Measurements from ENCODE around the gene ASAP3.

ASAP3 gene

GRCh38 chr1:23483321-23484252 lies at the start of gene ASAP3:
Gene ASAP3 (minus strand): TSS chr1:23484179. CDS start chr1:23484133, 46 bp downstream.
- DNase-seq (peak in 1 of 2 donors; percentile 39), ATAC-seq (peak; percentile 72)

GRCh38 chr1:23533246-23534023 lies 49.5 kb upstream of the ASAP3 start:
- Mint-ChIP-seq H3K4me1 (peaks cover 46% of the 10 kb centered on the region), H3K27me3 (no peaks in the 10 kb centered on the region), H3K4me3 (no peak overlapping the region), H3K27ac (no peak overlapping the region), H3K9me3 (no peaks in the 10 kb centered on the region)
- no peak for DNase-seq
- peak; percentile 34 for ATAC-seq

More at GRCh38 chr1:23483321-23484252, at the start of gene ASAP3:
- peaks cover 26% of the 10 kb centered on the region for H3K27me3 Mint-ChIP-seq
- H3K4me3 Mint-ChIP-seq = peak within 1 kb of the TSS; percentile 87 to 91
- H3K4me1 Mint-ChIP-seq = peaks cover 16% of the 10 kb centered on the region
- peak within 1 kb of the TSS in 1 of 2 donors; percentile 29 for H3K27ac Mint-ChIP-seq
- H3K9me3 Mint-ChIP-seq = no peaks in the 10 kb centered on the region

GRCh38 chr1:23531562-23532094 lies 47.6 kb upstream of the ASAP3 start:
- ATAC-seq (no peak), DNase-seq (no peak)
- peak overlapping the region; percentile 93 to 98 for H3K4me3 Mint-ChIP-seq
- no peaks in the 10 kb centered on the region for H3K27me3 Mint-ChIP-seq
- H3K27ac Mint-ChIP-seq = peak overlapping the region in 1 of 2 donors; percentile 99
- H3K9me3 Mint-ChIP-seq = no peaks in the 10 kb centered on the region
- peaks cover 64% of the 10 kb centered on the region for H3K4me1 Mint-ChIP-seq

- DNase-seq = peak; percentile 73 to 85
These were observed 47.0 kb upstream of the ASAP3 start, which contains the start of gene E2F2 for GRCh38 chr1:23530747-23531561. Gene E2F2 (minus strand): TSS chr1:23531233. CDS start chr1:23530793, 440 bp downstream.

GRCh38 chr1:23530087-23530746 lies 46.2 kb upstream of the ASAP3 start:
- ATAC-seq = peak; percentile 43

More at GRCh38 chr1:23530747-23531561, 47.0 kb upstream of the ASAP3 start, which contains the start of gene E2F2:
- no peaks in the 10 kb centered on the region for H3K27me3 Mint-ChIP-seq
- peak within 1 kb of the TSS; percentile 99 to 100 for H3K27ac Mint-ChIP-seq
- peak within 1 kb of the TSS; percentile 93 to 98 for H3K4me3 Mint-ChIP-seq
- ATAC-seq = peak; percentile 83
- H3K4me1 Mint-ChIP-seq = peaks cover 70% of the 10 kb centered on the region
- H3K9me3 Mint-ChIP-seq = no peaks in the 10 kb centered on the region

GRCh38 chr1:23529146-23530086 lies 45.4 kb upstream of the ASAP3 start:
- Mint-ChIP-seq H3K27me3 (no peaks in the 10 kb centered on the region), H3K27ac (peak overlapping the region; percentile 62 to 83), H3K4me3 (peak overlapping the region; percentile 89 to 93), H3K4me1 (peaks cover 86% of the 10 kb centered on the region), H3K9me3 (no peaks in the 10 kb centered on the region)
- no peak for ATAC-seq
- peak in 1 of 2 donors; percentile 32 for DNase-seq

More at GRCh38 chr1:23530087-23530746, 46.2 kb upstream of the ASAP3 start:
- no peaks in the 10 kb centered on the region for H3K27me3 Mint-ChIP-seq
- no peaks in the 10 kb centered on the region for H3K9me3 Mint-ChIP-seq
- peak overlapping the region; percentile 62 to 83 for H3K27ac Mint-ChIP-seq
- peak overlapping the region; percentile 89 to 93 for H3K4me3 Mint-ChIP-seq
- H3K4me1 Mint-ChIP-seq = peaks cover 78% of the 10 kb centered on the region
- peak; percentile 42 to 48 for DNase-seq

- Mint-ChIP-seq H3K27me3 (no peaks in the 10 kb centered on the region), H3K4me1 (peaks cover 88% of the 10 kb centered on the region), H3K4me3 (peak overlapping the region; percentile 89 to 93), H3K27ac (peak overlapping the region in 1 of 2 donors; percentile 36), H3K9me3 (no peaks in the 10 kb centered on the region)
- ATAC-seq = peak; percentile 75
- DNase-seq = peak; percentile 67 to 80
These were observed 44.4 kb upstream of the ASAP3 start for GRCh38 chr1:23528250-23528978.

- Mint-ChIP-seq H3K27ac (no peak overlapping the region), H3K9me3 (no peaks in the 10 kb centered on the region), H3K4me1 (peaks cover 84% of the 10 kb centered on the region), H3K4me3 (peak overlapping the region; percentile 89 to 93), H3K27me3 (no peaks in the 10 kb centered on the region)
- DNase-seq (no peak), ATAC-seq (no peak)
These were observed 43.9 kb upstream of the ASAP3 start for GRCh38 chr1:23527900-23528249.

- DNase-seq (no peak), ATAC-seq (no peak)
- Mint-ChIP-seq H3K4me3 (peak overlapping the region in 1 of 2 donors; percentile 31), H3K27ac (no peak overlapping the region), H3K27me3 (no peaks in the 10 kb centered on the region), H3K4me1 (peaks cover 87% of the 10 kb centered on the region), H3K9me3 (no peaks in the 10 kb centered on the region)
These were observed 43.4 kb upstream of the ASAP3 start for GRCh38 chr1:23527366-23527765.

GRCh38 chr1:23526329-23527041 lies 42.5 kb upstream of the ASAP3 start:
- Mint-ChIP-seq H3K27ac (peak overlapping the region in 1 of 2 donors; percentile 81), H3K4me1 (peaks cover 82% of the 10 kb centered on the region), H3K4me3 (peak overlapping the region; percentile 72 to 73), H3K27me3 (no peaks in the 10 kb centered on the region), H3K9me3 (no peaks in the 10 kb centered on the region)
- ATAC-seq = no peak
- no peak for DNase-seq

GRCh38 chr1:23525558-23526250 lies 41.7 kb upstream of the ASAP3 start:
- Mint-ChIP-seq H3K4me3 (peak overlapping the region; percentile 72 to 73), H3K9me3 (no peaks in the 10 kb centered on the region), H3K4me1 (peaks cover 77% of the 10 kb centered on the region)

More at GRCh38 chr1:23525558-23526250, 41.7 kb upstream of the ASAP3 start:
- DNase-seq (no peak), ATAC-seq (no peak)
- Mint-ChIP-seq H3K27ac (peak overlapping the region; percentile 85 to 86), H3K27me3 (no peaks in the 10 kb centered on the region)
